HepG2 (cell line): ENCODE data around the gene SLC25A22. TPM values are rescaled to one million over a fixed set of nuclear protein-coding genes. Genes with fewer than 3 reads are reported as not detected.

Experiments used
- AFF4 ChIP-seq: sonication (generic); formaldehyde crosslinking; IDR thresholded peaks from 2 replicates; pipeline ENCODE4 v1.4.0; 2020; ENCODE audit warnings: missing genetic modification reagents
- GABPA ChIP-seq, 2 experiments: IDR thresholded peaks; 2 replicates each; pipeline ENCODE4 v1.6.1; 2011 to 2016; ENCODE audit warnings: low read depth in 2 of 2, low read length in 1 of 2, missing biosample characterization in 1 of 2, missing genetic modification characterization in 1 of 2
- HDAC6 ChIP-seq: fragments of 200-600 bp; sonication (generic); IDR thresholded peaks from 2 replicates; pipeline ENCODE4 v1.7.0; 2017; ENCODE audit warnings: mild to moderate bottlenecking, antibody characterized with exemption, low read length, low read depth
- HNRNPLL ChIP-seq: fragments of 200-400 bp; formaldehyde crosslinking; IDR thresholded peaks from 2 replicates; pipeline ENCODE4 v1.6.1; 2017; ENCODE audit warnings: mild to moderate bottlenecking, low read depth, low read length; ENCODE audit not compliant: poor library complexity, severe bottlenecking
- IRF1 ChIP-seq: sonication (generic); formaldehyde crosslinking; IDR thresholded peaks from 2 replicates; pipeline ENCODE4 v1.4.0; 2020; ENCODE audit warnings: low read depth, mild to moderate bottlenecking, missing genetic modification reagents
- IRX3 ChIP-seq: sonication (generic); formaldehyde crosslinking; IDR thresholded peaks from 2 replicates; pipeline ENCODE4 v1.8.1; 2023; ENCODE audit warnings: mild to moderate bottlenecking, low read depth, missing genetic modification reagents, borderline replicate concordance
- ISX ChIP-seq: sonication (generic); formaldehyde crosslinking; conservative IDR thresholded peaks from 2 replicates; pipeline ENCODE4 v1.5.0; 2020; ENCODE audit warnings: missing genetic modification reagents
- MAFK ChIP-seq, 2 experiments: IDR thresholded peaks in 1 of 2; conservative IDR thresholded peaks in 1 of 2; 2 replicates each; pipeline ENCODE4 v1.6.1; 2011; ENCODE audit warnings: improper control_type of control experiment in 2 of 2, low read length in 2 of 2
- RNF219 ChIP-seq: sonication (generic); formaldehyde crosslinking; IDR thresholded peaks from 2 replicates; pipeline ENCODE4 v1.5.0; 2020; ENCODE audit warnings: mild to moderate bottlenecking, missing genetic modification reagents
- SCMH1 ChIP-seq: sonication (generic); formaldehyde crosslinking; IDR thresholded peaks from 2 replicates; pipeline ENCODE4 v1.9.0; 2021; ENCODE audit warnings: missing genetic modification reagents, mild to moderate bottlenecking, borderline replicate concordance
- SIN3B ChIP-seq: fragments of 150-350 bp; IDR thresholded peaks from 2 replicates; pipeline ENCODE4 v1.6.1; 2014; ENCODE audit warnings: low read length
- SKI ChIP-seq: fragments of 450-650 bp; IDR thresholded peaks from one replicate; pipeline ENCODE4 v1.6.1; 2018; ENCODE audit warnings: mild to moderate bottlenecking; ENCODE audit not compliant: partially characterized antibody
- SMARCC2 ChIP-seq: fragments of 450-650 bp; IDR thresholded peaks from 2 replicates; pipeline ENCODE4 v1.6.1; 2017; ENCODE audit warnings: antibody characterized with exemption, mild to moderate bottlenecking
- ZBTB46 ChIP-seq: sonication (generic); formaldehyde crosslinking; IDR thresholded peaks from 2 replicates; pipeline ENCODE4 v1.4.0; 2020; ENCODE audit warnings: mild to moderate bottlenecking, missing genetic modification reagents, borderline replicate concordance
- ZNF12 ChIP-seq: sonication (generic); formaldehyde crosslinking; IDR thresholded peaks from 2 replicates; pipeline ENCODE4 v1.5.0; 2020; ENCODE audit warnings: missing genetic modification reagents
- ZNF7 ChIP-seq: IDR thresholded peaks from 2 replicates; pipeline ENCODE4 v1.6.1; 2016; ENCODE audit warnings: missing biosample characterization, missing genetic modification reagents
- ZNF770 ChIP-seq: sonication (generic); formaldehyde crosslinking; IDR thresholded peaks from 2 replicates; pipeline ENCODE4 v1.5.0; 2020; ENCODE audit warnings: mild to moderate bottlenecking, missing genetic modification reagents
- polyA plus RNA-seq, 8 experiments: library from polyadenylated mRNA; depleted of rRNA in 3 of 8; stranded (reverse) in 7 of 8; unstranded in 1 of 8; fragments of >200 nt; fragmentation: Illumina TruSeq in 4 of 8; extraction: Trizol in 4 of 8; gene quantifications; 2 replicates each; pipeline versions ENCODE4 v1.2.1 to v1.2.3, GENCODE V29; 2011 to 2016; ENCODE audit warnings: low read depth in 4 of 8, missing spikeins in 1 of 8, mixed read lengths in 1 of 8; ENCODE audit not compliant: insufficient read depth in 1 of 8
- total RNA-seq, 5 experiments: library from RNA; depleted of rRNA; stranded (reverse); fragments of >200 nt; fragmentation: Illumina TruSeq; extraction: Trizol; gene quantifications; 2 replicates each; pipeline ENCODE4 v1.2.3, GENCODE V29; 2016; ENCODE audit warnings: low read depth in 1 of 5

The SLC25A22 gene
- total and polyA plus RNA-seq, 2 of the 13 experiments (the other 11 are each of a cell fraction or from before 2014, with no cell fraction given) = 12.4 to 19.2 TPM

GRCh38 chr11:746289-747157, 51.6 kb downstream of the SLC25A22 start (continued):
- no peak for TF ChIP-seq ZNF12 (CRISPR knock-in tag)
- no peak for TF ChIP-seq GABPA (IDR thresholded peaks at IDR 0.05; ENCODE audit: low read depth, low read length)
- TF ChIP-seq GABPA (CRISPR knock-in tag; IDR thresholded peaks at IDR 0.05; ENCODE audit: low read depth) = no peak
- no peak for TF ChIP-seq RNF219 (CRISPR knock-in tag)
- no peak for TF ChIP-seq IRF1
- peak; percentile 87 to 90 for TF ChIP-seq MAFK (conservative IDR thresholded peaks at IDR 0.05 in 1 of 2, IDR thresholded peaks at IDR 0.05 in 1 of 2; ENCODE audit: low read length in 2 of 2)
- TF ChIP-seq SMARCC2 = no peak
- no peak for TF ChIP-seq ZNF7 (CRISPR knock-in tag)
- TF ChIP-seq SKI = no peak
- 0 out of 2 replicates have a peak, but pooled peaks have one; percentile 26 for TF ChIP-seq ZBTB46 (CRISPR knock-in tag)
- 0 out of 2 replicates have a peak, but pooled peaks have one; percentile 43 for TF ChIP-seq ISX
- TF ChIP-seq SCMH1 (CRISPR knock-in tag) = no peak
- no peak for TF ChIP-seq AFF4 (CRISPR knock-in tag)
- TF ChIP-seq HNRNPLL = no peak
- no peak for TF ChIP-seq SIN3B
- TF ChIP-seq HDAC6 = no peak
- TF ChIP-seq IRX3 (CRISPR knock-in tag) = no peak
- no peak for TF ChIP-seq ZNF770
